SK-N-SH (cell line): Measurements from ENCODE around the gene CEP112. TPM values are rescaled to one million over a fixed set of nuclear protein-coding genes. Genes with fewer than 3 reads are reported as not detected.

Experiments used
- CTCF ChIA-PET: fragments of 300-600, 350-600 bp; formaldehyde crosslinking; extraction: SDS; loops from one replicate; lab custom pipeline; 2021; lab: Yijun Ruan, JAX
- POLR2A ChIA-PET: fragments of 350-600 bp; sonication (Branson Sonifier 250); formaldehyde crosslinking; extraction: SDS; loops from one replicate; lab custom pipeline; 2020; ENCODE audit warnings: antibody characterized with exemption, inconsistent platforms; lab: Yijun Ruan, JAX
- DNase-seq: peaks from one replicate; pipeline ENCODE4 v3.0.0; 2012
- H2AFZ ChIP-seq: fragments of 200-600 bp; sonication (generic); 2 replicates; pipeline ENCODE4 v1.8.1; 2016; ENCODE audit warnings: antibody characterized with exemption, mild to moderate bottlenecking, low read depth
- H3F3A ChIP-seq: fragments of 200-600 bp; sonication (generic); replicated peaks from 2 replicates; pipeline ENCODE3; 2016; ENCODE audit warnings: antibody characterized with exemption, mild to moderate bottlenecking; ENCODE audit not compliant: insufficient read depth
- H3K27ac ChIP-seq, 2 experiments: fragments of 200-500 bp in 1 of 2; fragments of 200-600 bp in 1 of 2; sonication (Bioruptor generic) in 1 of 2; sonication (generic), shearing (Covaris generic) in 1 of 2; 2 replicates each; pipeline versions ENCODE4 v1.5.1 to v1.6.1; 2014 to 2016; ENCODE audit warnings: low read depth in 2 of 2, inconsistent platforms in 1 of 2, low read length in 1 of 2, mild to moderate bottlenecking in 1 of 2, mixed read lengths in 1 of 2
- H3K27me3 ChIP-seq: fragments of 200-600 bp; sonication (generic), shearing (Covaris generic); 2 replicates; pipeline ENCODE4 v1.6.1; 2016; ENCODE audit warnings: mixed run types; ENCODE audit not compliant: insufficient read depth
- H3K36me3 ChIP-seq, 2 experiments: fragments of 200-500 bp in 1 of 2; fragments of 200-600 bp in 1 of 2; sonication (Bioruptor generic) in 1 of 2; sonication (generic) in 1 of 2; replicated peaks in 1 of 2; 2 replicates each; pipeline versions ENCODE3 to v1.5.1; 2014 to 2016; ENCODE audit warnings: low read length in 1 of 2, mild to moderate bottlenecking in 1 of 2; ENCODE audit not compliant: insufficient read depth in 2 of 2, control insufficient read depth in 1 of 2
- H3K4me1 ChIP-seq, 2 experiments: fragments of 200-500 bp in 1 of 2; fragments of 200-600 bp in 1 of 2; sonication (Bioruptor generic) in 1 of 2; sonication (generic), shearing (Covaris generic) in 1 of 2; 2 replicates each; pipeline versions ENCODE4 v1.5.1 to v1.6.1; 2014 to 2016; ENCODE audit warnings: low read depth in 1 of 2, low read length in 1 of 2, mixed run types in 1 of 2; ENCODE audit not compliant: insufficient read depth in 2 of 2, control insufficient read depth in 1 of 2
- H3K4me2 ChIP-seq: fragments of 200-600 bp; sonication (generic), shearing (Covaris generic); 2 replicates; pipeline ENCODE4 v1.6.1; 2017; ENCODE audit warnings: mixed run types
- H3K4me3 ChIP-seq, 2 experiments: fragments of 200-500 bp in 1 of 2; fragments of 200-600 bp in 1 of 2; sonication (Bioruptor generic) in 1 of 2; sonication (generic), shearing (Covaris generic) in 1 of 2; 2 replicates each; pipeline versions ENCODE4 v1.5.1 to v1.8.1; 2014 to 2016; ENCODE audit warnings: low read depth in 2 of 2, inconsistent platforms in 1 of 2, low read length in 1 of 2, mild to moderate bottlenecking in 1 of 2, mixed read lengths in 1 of 2, moderate library complexity in 1 of 2
- H3K79me2 ChIP-seq: fragments of 200-600 bp; sonication (generic); 2 replicates; pipeline ENCODE4 v1.8.1; 2017; ENCODE audit warnings: mild to moderate bottlenecking; ENCODE audit not compliant: insufficient read depth
- H3K9ac ChIP-seq: fragments of 200-600 bp; sonication (generic); 2 replicates; pipeline ENCODE4 v1.6.1; 2017; ENCODE audit warnings: mixed run types
- H3K9me2 ChIP-seq: fragments of 200-600 bp; sonication (generic); 2 replicates; pipeline ENCODE4 v1.6.1; 2017; ENCODE audit warnings: mixed run types
- H3K9me3 ChIP-seq: fragments of 200-600 bp; sonication (generic); 2 replicates; pipeline ENCODE4 v1.6.1; 2017; ENCODE audit warnings: mixed run types, mild to moderate bottlenecking, moderate library complexity
- H4K20me1 ChIP-seq: fragments of 200-600 bp; sonication (generic); 2 replicates; pipeline ENCODE4 v1.6.1; 2017; ENCODE audit warnings: mild to moderate bottlenecking, mixed run types; ENCODE audit not compliant: insufficient read depth
- EP300 ChIP-seq, 2 experiments: IDR thresholded peaks; 2 replicates each; pipeline versions ENCODE4 v1.4.0 to v1.6.1; 2012; ENCODE audit warnings: borderline replicate concordance in 1 of 2, low read depth in 1 of 2, low read length in 1 of 2
- EZH2phosphoT487 ChIP-seq: fragments of 200-600 bp; sonication (generic); IDR thresholded peaks from 2 replicates; pipeline ENCODE4 v1.6.1; 2017; ENCODE audit warnings: low read depth, mixed run types, mild to moderate bottlenecking, antibody characterized with exemption, moderate library complexity, borderline replicate concordance
- FOXJ3 ChIP-seq: sonication (generic); formaldehyde crosslinking; IDR thresholded peaks from 2 replicates; pipeline ENCODE4 v1.5.1; 2020; ENCODE audit warnings: mild to moderate bottlenecking, missing genetic modification reagents
- GABPA ChIP-seq: IDR thresholded peaks from 2 replicates; pipeline ENCODE4 v1.4.0; 2012; ENCODE audit warnings: low read depth, mild to moderate bottlenecking
- GATA2 ChIP-seq: sonication (generic); formaldehyde crosslinking; IDR thresholded peaks from 2 replicates; pipeline ENCODE4 v1.5.0; 2020; ENCODE audit warnings: mild to moderate bottlenecking, missing genetic modification reagents
- JUND ChIP-seq: IDR thresholded peaks from 2 replicates; pipeline ENCODE4 v1.4.0; 2012
- MXI1 ChIP-seq: IDR thresholded peaks from 2 replicates; pipeline ENCODE4 v1.6.1; 2012; ENCODE audit warnings: mild to moderate bottlenecking, low read depth, low read length, improper control_type of control experiment
- NFIC ChIP-seq: IDR thresholded peaks from 2 replicates; pipeline ENCODE4 v1.4.0; 2012; ENCODE audit warnings: borderline replicate concordance
- NRF1 ChIP-seq: IDR thresholded peaks from 2 replicates; pipeline ENCODE4 v1.6.1; 2012; ENCODE audit warnings: low read depth, mild to moderate bottlenecking, low read length
- RAD21 ChIP-seq: IDR thresholded peaks from 2 replicates; pipeline ENCODE4 v1.6.1; 2012; ENCODE audit warnings: mild to moderate bottlenecking, low read length
- REST ChIP-seq: IDR thresholded peaks from 2 replicates; pipeline ENCODE4 v1.6.1; 2012; ENCODE audit warnings: mild to moderate bottlenecking, low read depth, low read length, moderate library complexity
- SIN3A ChIP-seq: IDR thresholded peaks from 2 replicates; pipeline ENCODE4 v1.6.1; 2012; ENCODE audit warnings: low read depth, mild to moderate bottlenecking, low read length, moderate library complexity, borderline replicate concordance
- TAF1 ChIP-seq: IDR thresholded peaks from 2 replicates; pipeline ENCODE4 v1.6.1; 2012; ENCODE audit warnings: low read depth, mild to moderate bottlenecking, low read length, moderate library complexity, borderline replicate concordance
- TCF12 ChIP-seq: IDR thresholded peaks from 2 replicates; pipeline ENCODE4 v1.4.0; 2012
- TEAD4 ChIP-seq: IDR thresholded peaks from 2 replicates; pipeline ENCODE4 v1.4.0; 2012; ENCODE audit warnings: mild to moderate bottlenecking, borderline replicate concordance; ENCODE audit not compliant: insufficient read depth
- YY1 ChIP-seq: IDR thresholded peaks from 2 replicates; pipeline ENCODE4 v1.4.0; 2012; ENCODE audit warnings: low read depth, mild to moderate bottlenecking
- WGBS: methylation state at CpG from one replicate; pipeline ENCODE4 v1.1.6; 2017; ENCODE audit warnings: low lambda C conversion rate; 5-methylcytosine and 5-hydroxymethylcytosine counted together
- polyA plus RNA-seq, 3 experiments: library from polyadenylated mRNA; depleted of rRNA; stranded (reverse); fragments of >200 nt; gene quantifications; 2 replicates each; pipeline ENCODE4 v1.2.3, GENCODE V29; 2012
- TF ChIP-seq, protein P1 (sequence below): IDR thresholded peaks from 2 replicates; pipeline ENCODE4 v1.4.0; 2012; ENCODE audit warnings: low read depth, borderline replicate concordance
- TF ChIP-seq, protein P2 (sequence below): fragments of 150-350 bp; IDR thresholded peaks from 2 replicates; pipeline ENCODE4 v1.6.1; 2016; ENCODE audit warnings: mild to moderate bottlenecking, low read depth, low read length

Gene CEP112
- polyA plus RNA-seq, 1 of the 3 experiments (the other 2 are of a cell fraction): 7.9 TPM

DNA sequence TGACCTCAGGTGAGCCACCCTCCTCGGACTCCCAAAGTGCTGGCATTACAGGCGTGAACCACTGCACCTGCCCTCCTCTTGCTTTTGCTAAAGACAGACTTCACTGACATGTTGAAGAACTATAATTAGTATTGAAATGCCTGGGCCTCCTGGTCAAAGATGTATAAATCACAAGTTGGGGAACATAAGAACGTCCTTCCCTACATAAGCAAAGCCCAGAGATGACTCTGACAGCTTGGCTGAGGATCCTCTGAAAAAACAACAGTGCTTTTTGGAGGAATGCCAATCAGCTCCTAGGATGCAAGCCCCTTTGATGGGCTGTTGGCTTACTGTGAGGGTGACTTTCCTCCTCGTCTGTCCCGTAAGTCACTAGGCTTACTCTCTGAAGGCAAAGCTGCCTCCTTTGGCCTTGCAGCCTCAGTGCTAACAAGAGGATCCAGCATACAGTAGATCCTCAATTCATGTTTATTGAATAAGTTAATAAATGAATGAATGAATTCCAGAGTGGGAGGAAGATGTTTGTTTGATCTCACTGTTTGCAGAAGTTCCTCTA is 30.9 kb upstream of the CEP112 start:
- 76% methylated on average over 5 of the region's 5 CpGs for WGBS
- Histone ChIP-seq H3K4me2 (no peak overlapping the region), H3F3A (no peaks in the 10 kb centered on the region), H2AFZ (no peak overlapping the region), H3K4me3 (no peak overlapping the region), H3K9ac (no peak overlapping the region), H3K36me3 (no peaks in the 10 kb centered on the region), H3K4me1 (no peaks in the 10 kb centered on the region), H3K27me3 (peaks cover 14% of the 10 kb centered on the region; the same call in 1 of the 2 replicates), H3K9me3 (no peaks in the 10 kb centered on the region), H3K27ac (no peak overlapping the region), H3K79me2 (no peaks in the 10 kb centered on the region), H3K9me2 (no peaks in the 10 kb centered on the region), H4K20me1 (no peaks in the 10 kb centered on the region)
- POLR2A ChIA-PET: no interaction called here
- DNase-seq: no peak
- CTCF ChIA-PET: interaction anchor here (0.8 to 1.6 kb wide), 5 partner anchors 16 to 402 kb away, joined by 3 read pairs; no protein-coding TSS in a partner anchor
- no peak for TF ChIP-seq JUND
- TF ChIP-seq NFIC: no peak
- TF ChIP-seq FOXJ3: no peak
- no peak for TF ChIP-seq RAD21
- no peak for TF ChIP-seq GABPA
- no peak for TF ChIP-seq GATA2 (CRISPR knock-in tag)
- no peak for TF ChIP-seq MXI1
- TF ChIP-seq TEAD4: no peak
- no peak for TF ChIP-seq TCF12
- TF ChIP-seq, protein P1, sequence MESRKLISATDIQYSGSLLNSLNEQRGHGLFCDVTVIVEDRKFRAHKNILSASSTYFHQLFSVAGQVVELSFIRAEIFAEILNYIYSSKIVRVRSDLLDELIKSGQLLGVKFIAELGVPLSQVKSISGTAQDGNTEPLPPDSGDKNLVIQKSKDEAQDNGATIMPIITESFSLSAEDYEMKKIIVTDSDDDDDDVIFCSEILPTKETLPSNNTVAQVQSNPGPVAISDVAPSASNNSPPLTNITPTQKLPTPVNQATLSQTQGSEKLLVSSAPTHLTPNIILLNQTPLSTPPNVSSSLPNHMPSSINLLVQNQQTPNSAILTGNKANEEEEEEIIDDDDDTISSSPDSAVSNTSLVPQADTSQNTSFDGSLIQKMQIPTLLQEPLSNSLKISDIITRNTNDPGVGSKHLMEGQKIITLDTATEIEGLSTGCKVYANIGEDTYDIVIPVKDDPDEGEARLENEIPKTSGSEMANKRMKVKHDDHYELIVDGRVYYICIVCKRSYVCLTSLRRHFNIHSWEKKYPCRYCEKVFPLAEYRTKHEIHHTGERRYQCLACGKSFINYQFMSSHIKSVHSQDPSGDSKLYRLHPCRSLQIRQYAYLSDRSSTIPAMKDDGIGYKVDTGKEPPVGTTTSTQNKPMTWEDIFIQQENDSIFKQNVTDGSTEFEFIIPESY: no peak
- TF ChIP-seq EP300 (IDR thresholded peaks at IDR 0.05; ENCODE audit: borderline replicate concordance in 1 of 2, low read depth in 1 of 2, low read length in 1 of 2): no peak
- TF ChIP-seq, protein P2, sequence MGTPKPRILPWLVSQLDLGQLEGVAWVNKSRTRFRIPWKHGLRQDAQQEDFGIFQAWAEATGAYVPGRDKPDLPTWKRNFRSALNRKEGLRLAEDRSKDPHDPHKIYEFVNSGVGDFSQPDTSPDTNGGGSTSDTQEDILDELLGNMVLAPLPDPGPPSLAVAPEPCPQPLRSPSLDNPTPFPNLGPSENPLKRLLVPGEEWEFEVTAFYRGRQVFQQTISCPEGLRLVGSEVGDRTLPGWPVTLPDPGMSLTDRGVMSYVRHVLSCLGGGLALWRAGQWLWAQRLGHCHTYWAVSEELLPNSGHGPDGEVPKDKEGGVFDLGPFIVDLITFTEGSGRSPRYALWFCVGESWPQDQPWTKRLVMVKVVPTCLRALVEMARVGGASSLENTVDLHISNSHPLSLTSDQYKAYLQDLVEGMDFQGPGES: no peak
- TF ChIP-seq TAF1: no peak

DNA sequence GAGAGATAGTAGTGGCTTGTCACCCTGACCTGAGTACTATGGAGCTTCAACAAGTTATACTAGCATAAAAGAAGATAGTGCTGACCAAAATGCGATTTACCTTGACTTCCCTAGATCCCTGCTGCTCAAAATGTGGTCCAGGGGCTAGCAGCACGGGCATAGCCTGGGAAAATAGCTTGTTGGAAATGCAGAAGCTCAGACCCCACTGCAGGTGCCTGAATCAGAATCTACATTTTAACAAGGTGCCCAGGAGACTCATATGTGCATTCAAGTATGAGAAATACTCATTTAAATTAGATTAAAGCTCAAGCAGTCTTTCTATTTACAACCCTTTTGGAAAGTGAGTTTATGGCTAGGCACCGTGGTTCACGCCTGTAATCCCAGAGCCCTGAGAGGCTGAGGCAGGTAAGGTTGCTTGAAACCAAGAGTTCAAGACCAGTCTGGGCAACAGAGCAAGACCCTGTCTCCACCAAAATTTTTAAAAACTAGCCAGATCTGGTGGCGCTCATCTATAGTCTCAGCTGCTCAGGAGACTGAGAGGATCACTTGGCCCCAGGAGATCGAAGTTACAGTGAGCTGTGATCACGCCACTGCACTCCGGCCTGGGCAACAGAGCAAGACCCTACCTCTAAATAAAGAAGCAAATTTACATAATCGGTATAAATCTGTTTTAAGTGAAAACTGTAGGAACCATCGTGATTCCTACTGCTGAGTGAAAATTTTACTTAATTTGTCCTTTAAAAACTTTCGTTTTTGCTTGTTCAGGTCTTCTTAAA is 30.0 kb upstream of the CEP112 start:
- WGBS: 80% methylated on average over 11 of the region's 11 CpGs
- Histone ChIP-seq H3K9me3 (no peaks in the 10 kb centered on the region), H3K27me3 (peaks cover 14% of the 10 kb centered on the region; the same call in 1 of the 2 replicates), H3F3A (no peaks in the 10 kb centered on the region), H3K79me2 (no peaks in the 10 kb centered on the region), H3K4me1 (no peaks in the 10 kb centered on the region), H3K4me3 (no peak overlapping the region), H4K20me1 (no peaks in the 10 kb centered on the region), H3K9me2 (no peaks in the 10 kb centered on the region), H3K36me3 (no peaks in the 10 kb centered on the region), H3K9ac (no peak overlapping the region), H2AFZ (no peak overlapping the region), H3K27ac (no peak overlapping the region), H3K4me2 (no peak overlapping the region)
- ChIA-PET POLR2A (no interaction called here), CTCF (interaction anchor here (1.1 to 1.6 kb wide), 5 partner anchors 15 to 404 kb away, joined by 3 read pairs; no protein-coding TSS in a partner anchor)
- DNase-seq: no peak
- TF ChIP-seq NRF1: no peak
- TF ChIP-seq GABPA: no peak
- TF ChIP-seq REST: no peak
- no peak for TF ChIP-seq EZH2phosphoT487
- TF ChIP-seq GATA2 (CRISPR knock-in tag): no peak
- TF ChIP-seq MXI1: no peak
- no peak for TF ChIP-seq TAF1
- TF ChIP-seq SIN3A: no peak
- TF ChIP-seq, protein P2: no peak
- no peak for TF ChIP-seq YY1
- no peak for TF ChIP-seq TCF12
